GM23338 (cell line): Measurements from ENCODE around the gene CLSTN1. TPM values are rescaled to one million over a fixed set of nuclear protein-coding genes. Genes with fewer than 3 reads are reported as not detected.

ENCODE experiments used
- ATAC-seq: fragments of 200-7000 bp; cut with Tn5 transposase; 3 replicates; pipeline ENCODE4 v1.9.1; 2020
- DNase-seq: peaks from one replicate; pipeline ENCODE4 v3.0.0-alpha.2; 2015; ENCODE audit warnings: low spot score
- H2AFZ ChIP-seq: fragments of 200-600 bp; sonication (generic); 2 replicates; pipeline ENCODE4 v1.8.0; 2016; ENCODE audit warnings: antibody characterized with exemption, mild to moderate bottlenecking, moderate library complexity
- H3F3A ChIP-seq: fragments of 200-600 bp; sonication (generic); replicated peaks from 2 replicates; pipeline ENCODE4 v1.8.0; 2017; ENCODE audit warnings: antibody characterized with exemption, mixed run types, low read depth
- H3K27ac ChIP-seq: fragments of 200-600 bp; sonication (generic); 2 replicates; pipeline ENCODE4 v1.6.1; 2016; ENCODE audit warnings: low read depth
- H3K27me3 ChIP-seq: fragments of 200-600 bp; sonication (generic); 2 replicates; pipeline ENCODE4 v1.8.0; 2016; ENCODE audit warnings: mild to moderate bottlenecking, mixed run types, moderate library complexity; ENCODE audit not compliant: insufficient read depth
- H3K36me3 ChIP-seq: fragments of 200-600 bp; sonication (generic); 2 replicates; pipeline ENCODE4 v1.8.0; 2016; ENCODE audit warnings: mild to moderate bottlenecking; ENCODE audit not compliant: insufficient read depth
- H3K4me1 ChIP-seq: fragments of 200-600 bp; sonication (generic); 2 replicates; pipeline ENCODE4 v1.8.0; 2016; ENCODE audit warnings: mild to moderate bottlenecking, moderate library complexity; ENCODE audit not compliant: insufficient read depth
- H3K4me2 ChIP-seq: fragments of 200-600 bp; sonication (generic); 2 replicates; pipeline ENCODE4 v1.7.1; 2017; ENCODE audit warnings: mixed run types
- H3K4me3 ChIP-seq: fragments of 200-600 bp; sonication (generic); 2 replicates; pipeline ENCODE4 v1.6.1; 2016; ENCODE audit warnings: mixed run types
- H3K79me2 ChIP-seq: fragments of 200-600 bp; sonication (generic); replicated peaks from 2 replicates; pipeline ENCODE4 v1.8.0; 2017; ENCODE audit warnings: mild to moderate bottlenecking; ENCODE audit not compliant: insufficient read depth
- H3K9me2 ChIP-seq: fragments of 200-600 bp; sonication (generic); 2 replicates; pipeline ENCODE4 v1.8.0; 2017; ENCODE audit not compliant: insufficient read depth
- H4K20me1 ChIP-seq: fragments of 200-600 bp; sonication (generic); replicated peaks from 2 replicates; pipeline ENCODE4 v1.8.0; 2017; ENCODE audit warnings: mild to moderate bottlenecking; ENCODE audit not compliant: insufficient read depth
- H3K27ac Mint-ChIP-seq: 2 replicates; pipeline ENCODE4 v1.8.0; 2020; ENCODE audit warnings: inconsistent platforms, mild to moderate bottlenecking, moderate library complexity, mixed read lengths
- H3K27me3 Mint-ChIP-seq: 3 replicates; pipeline ENCODE4 v1.8.0; 2022; ENCODE audit warnings: low read depth, mild to moderate bottlenecking, moderate library complexity, mixed read lengths, inconsistent platforms; ENCODE audit not compliant: insufficient read depth, poor library complexity
- H3K36me3 Mint-ChIP-seq: 3 replicates; pipeline ENCODE4 v1.8.0; 2021; ENCODE audit warnings: low read depth, mild to moderate bottlenecking, inconsistent platforms, moderate library complexity, mixed read lengths
- H3K4me1 Mint-ChIP-seq: 3 replicates; pipeline ENCODE4 v1.8.0; 2020; ENCODE audit warnings: mild to moderate bottlenecking, inconsistent platforms, mixed read lengths
- H3K4me3 Mint-ChIP-seq: 3 replicates; pipeline ENCODE4 v1.8.0; 2021; ENCODE audit warnings: moderate library complexity, mild to moderate bottlenecking, inconsistent platforms, mixed read lengths
- H3K9me3 Mint-ChIP-seq: 3 replicates; pipeline ENCODE4 v1.8.0; 2020; ENCODE audit warnings: moderate library complexity, mild to moderate bottlenecking, inconsistent platforms, mixed read lengths
- CREB1 ChIP-seq: fragments of 250-450 bp; sonication (Bioruptor Pico); IDR thresholded peaks from 2 replicates; pipeline ENCODE4 v1.5.0; 2020; ENCODE audit warnings: low read depth, mild to moderate bottlenecking, moderate library complexity
- CTCF ChIP-seq, 2 experiments: fragments of 200-600 bp in 1 of 2; sonication (generic) in 1 of 2; conservative IDR thresholded peaks; 2 replicates each; pipeline versions ENCODE4 v1.5.1 to v1.6.1; 2016 to 2017; ENCODE audit warnings: antibody characterized with exemption in 2 of 2, low read depth in 2 of 2, mild to moderate bottlenecking in 2 of 2, moderate library complexity in 1 of 2
- ETS1 ChIP-seq: IDR thresholded peaks from 2 replicates; pipeline ENCODE4 v1.6.1; 2016; ENCODE audit warnings: antibody characterized with exemption
- EZH2 ChIP-seq: fragments of 200-600 bp; sonication (generic); IDR thresholded peaks from one replicate; pipeline ENCODE4 v1.8.0; 2017; ENCODE audit warnings: antibody characterized with exemption, mild to moderate bottlenecking, low read depth; ENCODE audit not compliant: unreplicated experiment
- EZH2phosphoT487 ChIP-seq: fragments of 200-600 bp; sonication (generic); IDR thresholded peaks from one replicate; pipeline ENCODE4 v1.8.1; 2018; ENCODE audit warnings: antibody characterized with exemption; ENCODE audit not compliant: unreplicated experiment
- JUNB ChIP-seq: IDR thresholded peaks from one replicate; pipeline ENCODE4 v1.6.1; 2016; ENCODE audit warnings: antibody characterized with exemption; ENCODE audit not compliant: unreplicated experiment
- NANOG ChIP-seq: IDR thresholded peaks from 2 replicates; pipeline ENCODE4 v1.6.1; 2016; ENCODE audit warnings: antibody characterized with exemption, borderline replicate concordance
- POLR2AphosphoS5 ChIP-seq: IDR thresholded peaks from 2 replicates; pipeline ENCODE4 v1.6.1; 2016; ENCODE audit warnings: antibody characterized with exemption, low read depth
- REST ChIP-seq: IDR thresholded peaks from one replicate; pipeline ENCODE4 v1.6.1; 2018; ENCODE audit warnings: antibody characterized with exemption; ENCODE audit not compliant: unreplicated experiment
- STAT1 ChIP-seq: IDR thresholded peaks from one replicate; pipeline ENCODE4 v1.6.1; 2016; ENCODE audit warnings: antibody characterized with exemption; ENCODE audit not compliant: unreplicated experiment
- ZNF114 ChIP-seq: fragments of 250-450 bp; sonication (Bioruptor Pico); IDR thresholded peaks from 2 replicates; pipeline ENCODE4 v1.5.0; 2020; ENCODE audit warnings: mild to moderate bottlenecking, moderate library complexity
- ZNF331 ChIP-seq: fragments of 250-450 bp; sonication (Bioruptor Pico); IDR thresholded peaks from 2 replicates; pipeline ENCODE4 v1.5.0; 2020; ENCODE audit warnings: low read depth, mild to moderate bottlenecking, moderate library complexity
- ZNF462 ChIP-seq: fragments of 250-450 bp; sonication (Bioruptor Pico); IDR thresholded peaks from 2 replicates; pipeline ENCODE4 v1.5.0; 2020; ENCODE audit warnings: mild to moderate bottlenecking, moderate library complexity
- polyA plus RNA-seq: library from polyadenylated mRNA; unstranded; fragments of >200 nt; fragmentation: Nextera tagmentation; extraction: Ambion mirVana; gene quantifications from 2 replicates; pipeline ENCODE4 v1.2.1, GENCODE V29; 2016
- total RNA-seq: library from RNA; depleted of rRNA; stranded (reverse); fragments of >200 nt; shearing (Covaris generic); gene quantifications from 2 replicates; pipeline ENCODE4 v1.2.3, GENCODE V29; 2014

CLSTN1 gene
- total and polyA plus RNA-seq, 2 experiments from 2014 or later, result 38.5 to 66.2 TPM

- DNase-seq, result peak; percentile 56
- no peak overlapping the region; the same call in 1 of the 2 replicates for H3K27ac ChIP-seq
- peaks cover 31% of the 10 kb centered on the region for H4K20me1 ChIP-seq
- H3K4me3 Mint-ChIP-seq, result peak overlapping the region; percentile 96
- H3K4me1 ChIP-seq, result peaks cover 26% of the 10 kb centered on the region
- peaks cover 24% of the 10 kb centered on the region; the same call in 1 of the 2 replicates for H3F3A ChIP-seq
- peaks cover 51% of the 10 kb centered on the region for H3K79me2 ChIP-seq
- H3K36me3 ChIP-seq, result no peaks in the 10 kb centered on the region
- H3K27ac Mint-ChIP-seq, result peak overlapping the region; percentile 72; the same call in 1 of the 2 replicates
- peaks cover 4% of the 10 kb centered on the region; the same call in 1 of the 3 replicates for H3K36me3 Mint-ChIP-seq
- peak overlapping the region; percentile 90 for H3K4me2 ChIP-seq
- peaks cover 22% of the 10 kb centered on the region for H3K27me3 Mint-ChIP-seq
- no peaks in the 10 kb centered on the region for H3K9me2 ChIP-seq
- TF ChIP-seq CREB1, result no peak
- TF ChIP-seq EZH2phosphoT487, result no peak
- TF ChIP-seq CTCF (conservative IDR thresholded peaks at IDR 0.05; ENCODE audit: low read depth in 2 of 2), result no peak
- no peak for TF ChIP-seq NANOG
- no peak for TF ChIP-seq POLR2AphosphoS5
- no peak for TF ChIP-seq REST
- TF ChIP-seq ZNF462 (CRISPR knock-in tag), result no peak
- no peak for TF ChIP-seq ZNF331 (CRISPR knock-in tag)
- TF ChIP-seq JUNB, result no peak
- TF ChIP-seq EZH2, result no peak
- TF ChIP-seq ZNF114 (CRISPR knock-in tag), result no peak
- no peak for TF ChIP-seq STAT1
- no peak for TF ChIP-seq ETS1
- H3K27me3 ChIP-seq, result peaks cover 43% of the 10 kb centered on the region
- H2AFZ ChIP-seq, result peak overlapping the region; percentile 24; the same call in 1 of the 2 replicates
- H3K4me1 Mint-ChIP-seq, result peaks cover 43% of the 10 kb centered on the region
- peak; percentile 10 for ATAC-seq
- H3K9me3 Mint-ChIP-seq, result no peaks in the 10 kb centered on the region
- H3K4me3 ChIP-seq, result peak overlapping the region; percentile 70
These were observed 670 bp downstream of the CLSTN1 start for GRCh38 chr1:9822897-9823692.
